Neural cell (in vitro differentiated cells): ENCODE data around the gene GGT5.
"Not testable (repeated sequence)": the region's sequence is repeated elsewhere in the genome, so short reads cannot be mapped to it uniquely, and the experiment has no call there.

ENCODE experiments used
- EP300 ChIP-seq: fragments of 450-650 bp; conservative IDR thresholded peaks from 2 replicates; pipeline ENCODE4 v1.6.1; 2014; ENCODE audit warnings: antibody characterized with exemption, mild to moderate bottlenecking, moderate library complexity; ENCODE audit not compliant: poor library complexity, severe bottlenecking
- EZH2 ChIP-seq: fragments of 200-600, 300-800 bp; shearing (Covaris generic), sonication (generic); IDR thresholded peaks from 2 replicates; pipeline ENCODE4 v1.6.1; 2014; ENCODE audit warnings: antibody characterized with exemption, low read length, borderline replicate concordance, mild to moderate bottlenecking; ENCODE audit not compliant: insufficient read depth, poor library complexity, severe bottlenecking
- POLR2AphosphoS5 ChIP-seq: IDR thresholded peaks from 2 replicates; pipeline ENCODE4 v1.6.1; 2012
- SMC3 ChIP-seq: fragments of 450-650 bp; conservative IDR thresholded peaks from 2 replicates; pipeline ENCODE4 v1.6.1; 2014; ENCODE audit warnings: antibody characterized with exemption, mild to moderate bottlenecking, moderate library complexity; ENCODE audit not compliant: poor library complexity
- TAF1 ChIP-seq: IDR thresholded peaks from 2 replicates; pipeline ENCODE4 v1.6.1; 2012; ENCODE audit warnings: low read depth
- TF ChIP-seq, protein P1 (sequence below): fragments of 450-650 bp; IDR thresholded peaks from 2 replicates; pipeline ENCODE4 v1.5.1; 2014; ENCODE audit warnings: antibody characterized with exemption, mild to moderate bottlenecking, moderate library complexity; ENCODE audit not compliant: poor library complexity, severe bottlenecking

DNA sequence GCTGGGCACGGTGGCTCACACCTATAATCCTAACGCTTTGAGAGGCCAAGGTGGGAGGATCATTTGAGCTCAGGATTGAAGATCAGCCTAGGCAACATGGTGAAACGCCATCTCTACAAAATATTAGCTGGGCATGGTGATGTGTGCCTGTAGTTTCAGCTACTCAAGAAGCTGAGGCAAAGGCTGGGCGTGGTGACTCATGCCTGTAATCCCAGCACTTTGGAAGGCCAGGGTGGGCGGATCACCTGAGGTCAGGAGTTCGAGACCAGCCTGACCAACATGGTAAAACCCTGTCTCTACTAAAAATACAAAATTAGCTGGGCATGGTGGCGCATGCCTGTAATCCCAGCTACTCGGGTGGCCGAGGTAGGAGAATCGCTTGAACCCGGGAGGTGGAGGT is 34.5 kb downstream of the GGT5 start:
- TF ChIP-seq POLR2AphosphoS5, TAF1, EP300, SMC3, EZH2: not testable (repeated sequence)
- TF ChIP-seq, protein P1, sequence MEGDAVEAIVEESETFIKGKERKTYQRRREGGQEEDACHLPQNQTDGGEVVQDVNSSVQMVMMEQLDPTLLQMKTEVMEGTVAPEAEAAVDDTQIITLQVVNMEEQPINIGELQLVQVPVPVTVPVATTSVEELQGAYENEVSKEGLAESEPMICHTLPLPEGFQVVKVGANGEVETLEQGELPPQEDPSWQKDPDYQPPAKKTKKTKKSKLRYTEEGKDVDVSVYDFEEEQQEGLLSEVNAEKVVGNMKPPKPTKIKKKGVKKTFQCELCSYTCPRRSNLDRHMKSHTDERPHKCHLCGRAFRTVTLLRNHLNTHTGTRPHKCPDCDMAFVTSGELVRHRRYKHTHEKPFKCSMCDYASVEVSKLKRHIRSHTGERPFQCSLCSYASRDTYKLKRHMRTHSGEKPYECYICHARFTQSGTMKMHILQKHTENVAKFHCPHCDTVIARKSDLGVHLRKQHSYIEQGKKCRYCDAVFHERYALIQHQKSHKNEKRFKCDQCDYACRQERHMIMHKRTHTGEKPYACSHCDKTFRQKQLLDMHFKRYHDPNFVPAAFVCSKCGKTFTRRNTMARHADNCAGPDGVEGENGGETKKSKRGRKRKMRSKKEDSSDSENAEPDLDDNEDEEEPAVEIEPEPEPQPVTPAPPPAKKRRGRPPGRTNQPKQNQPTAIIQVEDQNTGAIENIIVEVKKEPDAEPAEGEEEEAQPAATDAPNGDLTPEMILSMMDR = not testable (repeated sequence)
